Measurements from ENCODE around the gene PRCP.

The PRCP gene

DNA sequence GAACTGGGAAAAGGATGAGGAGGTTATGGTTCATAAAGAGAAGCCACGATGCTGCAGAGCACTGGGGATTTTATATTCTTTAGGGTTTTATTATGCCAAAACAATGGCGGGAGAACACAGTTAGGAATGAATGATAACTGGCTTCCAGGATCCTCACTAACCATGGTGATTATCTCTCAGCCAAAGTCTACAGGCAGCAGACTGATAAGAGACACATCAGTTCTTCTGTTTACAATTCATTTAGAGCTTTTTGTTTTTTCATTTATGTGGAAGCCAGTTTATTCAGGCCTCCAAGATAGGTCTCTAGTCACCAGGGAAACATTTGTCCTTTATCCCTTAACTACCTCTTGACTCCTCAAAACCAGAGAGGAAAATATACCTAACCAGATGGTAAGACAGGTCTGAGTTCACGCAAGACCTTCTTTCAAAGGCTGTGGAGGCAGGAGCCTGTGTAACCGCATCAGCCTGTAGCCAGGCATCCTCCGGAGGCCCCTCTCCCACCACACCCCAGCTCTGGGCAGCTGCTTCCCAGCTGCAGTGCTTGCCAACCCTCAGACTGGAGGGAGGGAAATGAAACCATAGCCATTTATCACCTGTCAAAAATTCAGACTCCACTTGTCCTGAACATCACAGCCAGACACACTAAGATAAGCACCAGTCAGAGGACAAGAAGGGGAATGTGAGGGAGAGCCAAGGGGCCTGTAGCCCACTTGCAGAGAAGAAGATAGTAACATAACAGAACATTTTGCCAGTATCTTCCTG, 109.3 kb downstream of the PRCP start:
- DNase-seq (ENCODE audit: low read depth) = no peak
- no peak overlapping the region for H3K4me3 ChIP-seq (ENCODE audit: low read depth, low read length)
- TF ChIP-seq, protein P1, sequence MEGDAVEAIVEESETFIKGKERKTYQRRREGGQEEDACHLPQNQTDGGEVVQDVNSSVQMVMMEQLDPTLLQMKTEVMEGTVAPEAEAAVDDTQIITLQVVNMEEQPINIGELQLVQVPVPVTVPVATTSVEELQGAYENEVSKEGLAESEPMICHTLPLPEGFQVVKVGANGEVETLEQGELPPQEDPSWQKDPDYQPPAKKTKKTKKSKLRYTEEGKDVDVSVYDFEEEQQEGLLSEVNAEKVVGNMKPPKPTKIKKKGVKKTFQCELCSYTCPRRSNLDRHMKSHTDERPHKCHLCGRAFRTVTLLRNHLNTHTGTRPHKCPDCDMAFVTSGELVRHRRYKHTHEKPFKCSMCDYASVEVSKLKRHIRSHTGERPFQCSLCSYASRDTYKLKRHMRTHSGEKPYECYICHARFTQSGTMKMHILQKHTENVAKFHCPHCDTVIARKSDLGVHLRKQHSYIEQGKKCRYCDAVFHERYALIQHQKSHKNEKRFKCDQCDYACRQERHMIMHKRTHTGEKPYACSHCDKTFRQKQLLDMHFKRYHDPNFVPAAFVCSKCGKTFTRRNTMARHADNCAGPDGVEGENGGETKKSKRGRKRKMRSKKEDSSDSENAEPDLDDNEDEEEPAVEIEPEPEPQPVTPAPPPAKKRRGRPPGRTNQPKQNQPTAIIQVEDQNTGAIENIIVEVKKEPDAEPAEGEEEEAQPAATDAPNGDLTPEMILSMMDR (IDR thresholded peaks at IDR 0.05; ENCODE audit: insufficient read depth, low read depth, low read length, missing control alignments) = no peak

DNA sequence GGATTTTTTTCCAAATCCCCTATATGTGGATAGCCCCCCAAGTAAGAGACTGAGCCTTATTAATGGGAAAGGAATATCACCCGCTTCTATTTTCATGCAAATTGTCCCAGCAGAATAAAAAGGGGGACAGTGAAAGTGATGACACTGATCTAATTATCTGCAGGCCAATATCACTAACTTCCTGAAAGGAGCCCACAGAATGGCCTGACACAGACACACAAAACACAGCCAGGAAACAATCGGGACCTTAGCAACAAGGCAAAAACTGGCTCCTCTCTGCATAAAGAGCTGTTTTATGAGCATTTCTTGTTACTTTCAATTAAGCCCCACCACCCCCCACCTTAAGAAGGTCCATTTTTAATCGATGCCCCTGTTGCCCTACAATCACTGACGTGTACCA, 112.2 kb downstream of the PRCP start:
- TF ChIP-seq, protein P1 (IDR thresholded peaks at IDR 0.05; ENCODE audit: insufficient read depth, low read depth, low read length, missing control alignments) = no peak
- no peak overlapping the region for H3K4me3 ChIP-seq (ENCODE audit: low read depth, low read length)

DNA sequence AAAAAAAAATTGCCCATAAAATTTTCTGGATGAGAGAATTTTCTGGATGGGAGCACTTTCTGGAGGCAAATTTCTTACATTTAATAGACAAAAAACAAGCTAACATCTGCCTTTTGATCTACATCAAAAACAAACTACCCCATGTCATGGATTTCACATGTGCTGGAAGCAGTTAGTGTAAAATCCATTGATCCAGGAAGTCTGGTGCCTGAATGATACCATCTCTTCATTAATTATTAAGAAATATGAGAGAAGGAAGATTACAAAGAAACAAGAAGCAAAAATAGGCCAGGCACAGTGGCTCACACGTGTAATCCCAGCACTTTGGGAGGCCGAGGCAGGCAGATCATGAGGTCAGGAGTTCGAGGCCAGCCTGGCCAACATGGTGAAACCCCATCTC, 113.4 kb downstream of the PRCP start:
- DNase-seq (ENCODE audit: low read depth) = no peak
- H3K4me3 ChIP-seq (ENCODE audit: low read depth, low read length) = no peak overlapping the region
- TF ChIP-seq, protein P1 (IDR thresholded peaks at IDR 0.05; ENCODE audit: insufficient read depth, low read depth, low read length, missing control alignments) = no peak

More for the DNA sequence above, 112.2 kb downstream of the PRCP start:
- DNase-seq (ENCODE audit: low read depth) = no peak

DNA sequence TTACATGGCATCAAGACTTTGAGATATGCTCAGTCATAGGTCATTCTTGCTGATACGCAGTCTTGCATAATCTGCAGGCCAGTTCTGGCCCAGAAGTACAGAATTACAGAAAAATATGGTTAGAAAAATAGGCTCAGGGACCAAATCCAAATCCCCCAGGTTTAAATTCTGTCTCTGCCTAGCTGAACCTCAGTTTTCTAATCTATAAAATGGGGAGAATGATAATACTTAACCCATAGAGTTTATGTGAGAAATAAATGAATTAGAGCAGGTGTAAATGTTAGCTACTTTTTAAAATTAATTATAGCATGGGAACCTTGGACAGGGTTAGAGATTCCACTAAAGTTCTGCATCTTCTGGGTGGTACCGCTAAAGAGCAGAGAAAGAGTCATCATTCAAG, 114.2 kb downstream of the PRCP start:
- H3K4me3 ChIP-seq (ENCODE audit: low read depth, low read length) = no peak overlapping the region
- TF ChIP-seq, protein P1 (IDR thresholded peaks at IDR 0.05; ENCODE audit: insufficient read depth, low read depth, low read length, missing control alignments) = no peak
- no peak for DNase-seq (ENCODE audit: low read depth)

DNA sequence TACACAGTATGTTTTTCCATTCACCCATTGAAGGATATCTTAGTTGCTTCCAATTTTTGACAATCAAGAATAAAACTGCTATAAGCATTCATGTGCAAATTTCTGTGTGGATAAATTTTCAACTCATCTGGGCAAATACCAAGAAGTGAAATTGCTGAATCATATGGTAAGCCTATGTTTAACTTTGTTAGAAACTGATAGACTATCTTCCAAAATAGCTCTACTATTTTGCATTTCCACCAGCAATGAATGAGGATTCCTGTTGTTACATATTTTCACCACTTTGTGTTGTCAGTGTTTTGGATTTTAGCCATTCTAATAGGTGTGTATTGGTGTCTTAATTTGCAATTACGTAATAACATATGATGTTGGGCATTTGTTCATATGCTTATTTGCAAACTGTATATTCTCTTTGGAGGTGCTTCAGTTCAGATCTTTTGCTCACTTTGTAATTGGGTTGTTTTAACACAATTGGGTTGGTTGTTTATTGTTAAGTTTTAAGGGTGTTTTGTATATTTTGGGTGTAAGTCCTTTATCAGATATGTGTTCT, 117.3 kb downstream of the PRCP start:
- TF ChIP-seq, protein P1 (IDR thresholded peaks at IDR 0.05; ENCODE audit: insufficient read depth, low read depth, low read length, missing control alignments) = no peak
- DNase-seq (ENCODE audit: low read depth) = no peak
- H3K4me3 ChIP-seq (ENCODE audit: low read depth, low read length) = no peak overlapping the region

GRCh38 chr11:82778776-82779175, 121.5 kb downstream of the PRCP start:
- DNase-seq (ENCODE audit: low read depth) = no peak
- TF ChIP-seq, protein P1 (IDR thresholded peaks at IDR 0.05; ENCODE audit: insufficient read depth, low read depth, low read length, missing control alignments) = no peak

More at GRCh38 chr11:82778776-82779175, 121.5 kb downstream of the PRCP start:
- no peak overlapping the region for H3K4me3 ChIP-seq (ENCODE audit: low read depth, low read length)

Measured in GM12865 (cell line).